ENCODE data around the gene CC2D1A.

The CC2D1A gene

DNA sequence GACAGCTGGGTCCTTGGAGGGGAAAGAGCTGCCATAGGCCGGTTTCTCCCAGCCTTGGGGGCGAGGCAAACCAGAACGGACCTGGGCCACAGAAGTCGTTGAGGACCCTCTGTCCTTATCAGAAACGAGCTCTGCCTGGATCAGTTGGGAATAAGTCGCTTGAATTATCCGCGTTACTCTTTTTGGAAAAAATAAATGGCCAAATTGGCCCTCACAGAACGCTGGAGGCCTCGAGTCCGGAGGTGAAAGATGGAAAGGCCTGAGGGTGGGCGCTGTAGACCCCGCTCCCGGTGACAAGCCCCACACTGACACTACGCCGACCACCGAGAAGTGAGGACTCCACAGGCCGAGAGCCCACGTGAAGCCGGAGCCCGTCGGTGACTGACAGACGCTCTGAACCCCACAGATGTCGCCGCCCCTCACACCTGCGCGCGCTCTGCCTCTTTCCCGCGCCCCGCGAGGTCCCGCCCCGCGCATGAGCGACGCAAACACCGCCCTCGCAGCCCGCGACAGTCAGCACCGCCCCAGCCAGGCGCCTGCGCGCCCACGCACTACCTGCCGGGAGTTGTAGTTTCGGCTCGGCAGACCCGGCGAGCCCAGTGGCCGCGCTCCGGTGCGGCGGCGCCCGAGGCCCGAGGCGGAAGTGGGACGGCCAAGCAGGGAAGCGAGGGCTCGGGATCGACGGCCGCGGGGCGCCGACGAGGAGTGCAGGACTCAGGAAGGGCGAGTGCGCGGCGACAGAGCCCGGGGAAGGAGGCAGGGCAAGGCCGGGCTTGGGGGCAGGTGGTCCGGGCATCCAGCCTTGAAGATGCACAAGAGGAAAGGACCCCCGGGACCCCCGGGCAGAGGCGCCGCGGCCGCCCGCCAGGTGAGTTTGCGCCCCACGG, at the start of gene CC2D1A, which contains the start of gene BRME1:
Gene CC2D1A (plus strand): TSS at position 568 of the 887 bp plus-strand sequence. CDS start 241 bp downstream, at position 809.
Gene BRME1 (minus strand): TSS at position 484 of the 887 bp plus-strand sequence. CDS start 1,225 bp downstream, outside the sequence.
- FAIRE-seq (peak; percentile 84), DNase-seq (ENCODE audit: insufficient read length, low spot score) (peak; percentile 100)

DNA sequence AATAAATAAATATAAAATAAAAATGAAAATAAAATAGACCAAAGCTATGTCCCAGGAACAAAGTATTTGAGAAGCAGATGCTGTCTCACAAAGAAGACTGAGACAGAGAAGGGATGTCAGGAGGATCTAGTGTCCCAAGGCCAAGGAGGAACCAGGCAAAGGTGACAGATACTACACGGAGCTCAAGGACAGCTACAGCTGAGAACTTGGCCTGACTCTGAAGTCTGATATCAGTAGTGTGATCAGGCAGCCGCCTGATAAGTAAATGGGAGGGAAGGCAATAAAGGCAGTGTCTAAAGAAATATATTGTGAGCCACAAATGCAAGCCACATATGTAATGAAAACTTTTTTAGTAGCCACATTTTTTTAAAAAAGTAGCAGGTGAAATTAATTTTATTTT, 49.5 kb upstream of the CC2D1A start:
- DNase-seq (ENCODE audit: insufficient read length, low spot score) (no peak), FAIRE-seq (no peak)

DNA sequence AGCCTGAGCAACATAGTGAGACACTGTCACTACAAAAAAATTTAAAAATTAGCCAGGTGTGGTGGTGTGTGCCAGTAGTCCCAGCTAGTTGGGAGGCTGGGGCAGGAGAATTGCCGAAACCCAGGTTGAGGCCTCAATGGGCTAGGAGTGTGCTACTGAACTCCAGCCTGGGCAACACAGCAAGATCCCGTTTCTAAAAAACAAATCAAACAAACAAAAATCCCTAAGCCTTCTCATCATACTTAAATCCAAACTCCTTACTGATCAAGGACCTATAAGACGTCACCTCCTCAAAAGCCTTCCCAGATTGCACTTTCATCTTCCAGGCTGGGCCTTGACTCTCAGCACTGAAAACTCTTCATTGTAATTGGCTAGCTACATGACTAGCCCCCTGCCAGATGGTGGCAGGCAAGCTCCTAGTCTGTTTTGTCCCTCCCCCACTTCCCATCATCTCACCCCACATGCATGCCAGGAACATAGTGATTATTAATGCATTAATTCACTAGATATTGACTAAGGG, 46.6 kb upstream of the CC2D1A start:
- FAIRE-seq = no peak
- DNase-seq (ENCODE audit: insufficient read length, low spot score) = no peak

- DNase-seq (ENCODE audit: insufficient read length, low spot score) = no peak
- no peak for FAIRE-seq
Measured at GRCh38 chr19:13860679-13861391, 45.2 kb upstream of the CC2D1A start.

DNA sequence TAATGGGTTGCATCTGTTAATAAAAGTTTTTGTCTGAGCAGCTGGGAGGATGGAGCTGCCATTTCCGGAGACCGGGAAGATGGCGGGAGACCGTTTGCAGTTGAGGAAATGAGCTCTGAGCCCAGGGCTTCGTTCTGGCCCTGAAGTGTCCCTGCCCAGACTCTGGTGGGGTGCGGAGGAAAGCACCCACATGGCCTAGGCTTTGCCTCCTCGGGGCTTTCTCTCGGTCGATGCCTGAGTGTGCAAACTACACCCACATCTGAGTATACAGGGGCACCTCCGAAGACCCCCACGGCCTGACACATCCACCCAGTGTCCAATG, 44.6 kb upstream of the CC2D1A start:
- FAIRE-seq (peak; percentile 82), DNase-seq (ENCODE audit: insufficient read length, low spot score) (no peak)

GRCh38 chr19:13861714-13862531, 44.1 kb upstream of the CC2D1A start:
- FAIRE-seq (peak; percentile 94), DNase-seq (ENCODE audit: insufficient read length, low spot score) (peak; percentile 99)

GRCh38 chr19:13864046-13864666, 41.8 kb upstream of the CC2D1A start:
- no peak for DNase-seq (ENCODE audit: insufficient read length, low spot score)
- no peak for FAIRE-seq

DNA sequence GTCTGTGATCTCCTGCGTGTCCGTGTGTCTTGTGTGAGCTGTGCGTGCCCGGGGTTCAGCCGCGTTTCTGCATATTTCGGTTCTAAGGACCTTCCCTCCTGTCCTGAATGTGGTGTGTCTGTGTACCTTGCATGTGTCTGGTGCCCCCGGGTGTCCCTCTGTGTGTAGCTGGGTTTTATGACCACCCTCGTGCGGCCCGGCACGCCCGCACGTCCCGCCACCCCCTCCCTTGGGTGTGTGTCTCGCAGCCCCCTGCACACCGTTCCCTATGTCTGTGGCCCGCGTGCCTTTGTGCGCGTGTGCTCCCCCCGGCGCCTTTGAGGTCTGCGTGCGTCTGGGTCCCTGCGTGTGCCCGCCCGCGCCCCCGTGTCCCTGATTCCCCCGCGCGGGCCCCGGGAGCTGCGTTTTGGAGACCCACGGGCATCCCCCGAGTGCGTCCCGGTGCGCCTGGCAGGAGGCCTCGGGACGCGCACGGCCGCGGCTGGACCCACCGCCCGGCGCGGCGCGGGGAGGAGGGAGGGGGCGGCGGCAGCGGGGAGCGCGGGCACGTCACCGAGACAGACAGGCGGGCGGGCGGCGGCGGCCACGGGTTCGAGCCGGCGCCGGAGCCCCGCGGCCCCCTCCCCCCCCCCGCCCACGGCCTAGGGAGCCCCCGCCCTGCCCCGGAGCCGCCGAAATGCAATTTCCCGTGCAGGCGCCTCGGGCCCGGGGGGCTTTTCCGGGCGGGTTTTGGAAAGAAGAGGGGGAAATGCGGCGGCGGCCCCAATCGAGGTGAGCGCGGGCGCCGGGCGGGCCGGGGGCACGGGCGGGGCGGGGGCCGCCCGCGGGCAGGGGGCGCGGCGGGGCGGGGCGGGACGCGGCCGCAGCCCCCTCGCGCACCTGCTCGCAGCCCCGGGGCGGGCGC, 41.1 kb upstream of the CC2D1A start:
- DNase-seq (ENCODE audit: insufficient read length, low spot score) (no peak), FAIRE-seq (no peak)

- DNase-seq (ENCODE audit: insufficient read length, low spot score) (no peak), FAIRE-seq (peak; percentile 23)
Measured at GRCh38 chr19:13865571-13866462, 40.2 kb upstream of the CC2D1A start.

- DNase-seq (ENCODE audit: insufficient read length, low spot score) (no peak), FAIRE-seq (no peak)
Measured at GRCh38 chr19:13866463-13867046, 39.4 kb upstream of the CC2D1A start.

DNA sequence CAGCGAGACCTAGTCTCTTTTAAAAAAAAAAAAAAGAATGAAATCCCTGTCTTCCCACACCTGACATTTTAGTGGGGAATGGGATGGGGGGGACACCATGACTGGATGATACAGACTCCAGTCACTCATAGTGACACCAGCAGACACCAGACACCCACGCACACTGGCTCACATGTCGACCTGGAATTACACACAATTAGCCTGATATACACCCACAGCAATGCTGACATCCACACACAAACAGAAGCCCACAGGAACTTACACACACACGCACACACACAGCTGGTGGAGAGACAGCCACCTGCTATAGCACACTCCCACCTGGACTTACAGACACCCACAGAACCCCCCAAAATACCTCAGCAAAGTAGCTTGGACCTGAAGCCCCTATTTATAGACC, 37.3 kb upstream of the CC2D1A start:
- FAIRE-seq (no peak), DNase-seq (ENCODE audit: insufficient read length, low spot score) (no peak)

DNA sequence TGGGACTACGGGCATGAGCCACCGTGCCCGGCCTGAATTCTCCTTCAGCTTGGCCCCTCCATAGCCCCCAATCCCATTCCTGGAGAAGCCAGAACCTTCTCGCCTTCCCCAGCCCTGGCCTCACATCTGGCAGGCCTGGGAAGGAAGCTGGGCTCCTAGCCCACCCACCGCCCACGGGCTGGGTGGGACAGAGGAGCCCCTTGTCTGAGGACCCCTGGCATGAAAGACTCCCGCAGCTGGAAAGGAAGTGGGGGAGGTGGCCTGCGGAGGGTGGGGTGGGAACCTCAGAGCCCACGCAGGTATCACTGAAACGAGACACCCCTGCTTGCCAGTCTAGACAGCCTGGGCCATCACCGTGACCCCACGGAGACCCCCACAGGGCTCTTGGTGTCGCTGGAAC, 36.7 kb upstream of the CC2D1A start:
- DNase-seq (ENCODE audit: insufficient read length, low spot score) (no peak), FAIRE-seq (no peak)

GRCh38 chr19:13870873-13871272, 35.1 kb upstream of the CC2D1A start:
- DNase-seq (ENCODE audit: insufficient read length, low spot score) (no peak), FAIRE-seq (no peak)

- no peak for FAIRE-seq
Measured at GRCh38 chr19:13872339-13872694, 33.7 kb upstream of the CC2D1A start.

DNA sequence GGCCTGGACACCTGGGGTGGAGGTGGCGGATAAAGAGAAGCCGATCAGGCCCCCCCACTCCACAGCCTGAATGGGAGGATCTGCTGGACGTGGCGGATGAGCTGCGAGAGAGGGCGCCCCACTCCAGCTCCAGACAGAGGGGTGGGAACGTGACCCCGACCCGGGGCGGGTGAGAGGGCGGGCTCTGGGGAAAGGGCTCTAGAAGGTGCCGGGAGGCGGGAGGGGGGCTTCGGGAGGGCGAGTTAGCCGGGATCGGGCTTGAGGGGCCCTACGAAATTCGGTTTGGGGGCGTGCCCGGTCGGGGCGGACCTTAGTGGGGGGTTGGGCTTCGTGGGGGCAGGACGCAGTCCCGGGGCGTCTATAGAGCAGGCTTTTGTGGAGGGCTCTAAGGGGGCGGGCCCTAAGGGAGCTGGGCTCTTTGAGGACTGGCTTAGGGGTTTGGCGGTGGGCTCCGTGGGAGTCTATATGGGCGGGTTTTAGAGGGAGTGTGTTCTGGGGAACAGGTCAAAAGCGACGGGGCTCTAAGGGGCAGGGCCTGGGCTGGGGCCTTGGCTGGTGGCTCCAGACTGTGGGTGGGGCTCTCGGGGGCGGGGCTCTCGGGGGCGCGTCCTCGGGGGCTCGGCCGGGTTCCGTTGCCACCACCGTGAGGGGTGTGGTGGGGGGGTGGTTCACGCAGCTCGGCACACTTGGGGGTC, 33.2 kb upstream of the CC2D1A start:
- FAIRE-seq (no peak), DNase-seq (ENCODE audit: insufficient read length, low spot score) (no peak)

More at GRCh38 chr19:13872339-13872694, 33.7 kb upstream of the CC2D1A start:
- no peak for DNase-seq (ENCODE audit: insufficient read length, low spot score)

DNA sequence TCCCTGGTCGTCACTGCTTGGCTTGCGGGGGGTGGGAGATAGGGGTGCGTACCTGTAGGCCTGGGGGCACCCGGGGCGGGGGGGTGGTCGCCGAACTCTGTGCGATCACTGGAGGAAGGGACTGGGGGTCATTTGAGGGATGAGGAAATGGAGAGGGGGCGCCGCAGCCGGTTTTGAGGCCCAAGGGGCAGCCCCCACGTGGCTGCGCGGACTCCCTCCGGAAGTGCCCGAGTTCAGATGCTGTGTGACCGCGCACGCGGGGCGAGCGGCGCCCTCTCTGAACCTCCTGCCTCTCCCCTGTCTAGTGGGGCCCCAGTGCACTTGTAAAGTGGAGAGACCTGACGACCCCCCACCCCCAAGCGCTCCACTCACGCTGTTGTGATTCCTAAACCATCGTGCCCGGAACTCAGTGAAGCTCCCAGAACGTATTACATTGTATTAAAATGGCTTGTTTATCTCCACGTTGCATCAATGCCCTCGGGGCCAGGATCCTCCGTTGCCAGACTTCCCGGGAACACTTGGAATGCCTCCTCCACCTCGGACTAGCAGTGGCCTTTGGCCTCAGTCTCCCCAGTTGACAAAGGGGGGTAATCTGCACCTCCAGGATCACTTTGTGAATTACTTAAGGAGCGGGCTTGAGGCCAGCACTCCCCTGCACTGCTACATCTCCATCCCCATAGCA, 32.0 kb upstream of the CC2D1A start:
- FAIRE-seq (no peak), DNase-seq (ENCODE audit: insufficient read length, low spot score) (no peak)

DNA sequence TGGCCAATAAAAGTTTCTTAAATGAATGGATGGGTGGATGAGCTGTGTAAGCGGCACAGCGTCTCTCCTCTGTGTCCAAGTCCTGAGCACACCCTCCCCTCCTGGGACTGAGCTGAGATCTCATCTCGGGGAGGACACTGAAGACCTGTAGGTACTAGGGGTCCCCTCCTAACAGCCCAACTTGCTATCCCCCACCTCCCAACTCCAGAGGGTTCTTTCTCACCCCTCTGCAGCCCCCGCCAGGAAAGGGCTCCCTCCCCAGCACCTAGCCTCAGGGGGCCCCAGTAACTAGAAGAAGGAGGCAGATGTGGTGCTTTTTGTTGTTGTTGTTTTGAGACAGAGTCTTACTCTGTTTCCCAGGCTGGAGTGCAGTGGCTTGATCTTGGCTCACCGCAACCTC, 30.2 kb upstream of the CC2D1A start:
- DNase-seq (ENCODE audit: insufficient read length, low spot score) (no peak), FAIRE-seq (no peak)
